ENCODE measurements around the gene ADNP2.

ADNP2 gene

GRCh38 chr18:80127635-80128034 is 18.6 kb downstream of the ADNP2 start:
- ATAC-seq, result no peak
- TF ChIP-seq ARNTL (CRISPR knock-in tag; IDR thresholded peaks at IDR 0.05; ENCODE audit: borderline replicate concordance, low read depth) (no peak), PATZ1 (CRISPR knock-in tag; IDR thresholded peaks at IDR 0.05; ENCODE audit: borderline replicate concordance) (no peak), ZNF70 (CRISPR knock-in tag; IDR thresholded peaks at IDR 0.05) (no peak), CSDC2 (CRISPR knock-in tag; IDR thresholded peaks at IDR 0.05) (no peak), PPARA (CRISPR knock-in tag; IDR thresholded peaks at IDR 0.05; ENCODE audit: borderline replicate concordance) (no peak), GLIS3 (CRISPR knock-in tag; IDR thresholded peaks at IDR 0.05) (no peak), CSRNP3 (CRISPR knock-in tag; IDR thresholded peaks at IDR 0.05) (no peak), TOX (CRISPR knock-in tag; IDR thresholded peaks at IDR 0.05; ENCODE audit: borderline replicate concordance) (no peak), ZNF565 (CRISPR knock-in tag; conservative IDR thresholded peaks at IDR 0.05; ENCODE audit: low read depth) (no peak), ZC3H10 (CRISPR knock-in tag; IDR thresholded peaks at IDR 0.05) (no peak)

- no peak for TF ChIP-seq ZFP30 (CRISPR knock-in tag; IDR thresholded peaks at IDR 0.05)
- TF ChIP-seq ZNF70 (CRISPR knock-in tag; IDR thresholded peaks at IDR 0.05), result no peak
- TF ChIP-seq ZNF8 (CRISPR knock-in tag; IDR thresholded peaks at IDR 0.05), result no peak
- no peak for TF ChIP-seq SNAI2 (CRISPR knock-in tag; IDR thresholded peaks at IDR 0.05)
- TF ChIP-seq CSDC2 (CRISPR knock-in tag; IDR thresholded peaks at IDR 0.05), result no peak
- TF ChIP-seq ISL1 (CRISPR knock-in tag; IDR thresholded peaks at IDR 0.05), result no peak
- no peak for TF ChIP-seq TCF4 (CRISPR knock-in tag; IDR thresholded peaks at IDR 0.05; ENCODE audit: borderline replicate concordance)
- no peak for TF ChIP-seq OSR1 (CRISPR knock-in tag; IDR thresholded peaks at IDR 0.05)
- no peak for ATAC-seq
Measured at GRCh38 chr18:80129672-80130367, 20.8 kb downstream of the ADNP2 start.

GRCh38 chr18:80130555-80130954 is 21.5 kb downstream of the ADNP2 start:
- ATAC-seq, result no peak
- TF ChIP-seq ZC3H10 (CRISPR knock-in tag; IDR thresholded peaks at IDR 0.05) (no peak), CSRNP3 (CRISPR knock-in tag; IDR thresholded peaks at IDR 0.05) (no peak), SNAI2 (CRISPR knock-in tag; IDR thresholded peaks at IDR 0.05) (no peak), ESRRG (CRISPR knock-in tag; IDR thresholded peaks at IDR 0.05) (no peak), ZNF70 (CRISPR knock-in tag; IDR thresholded peaks at IDR 0.05) (no peak), POU6F1 (CRISPR knock-in tag; IDR thresholded peaks at IDR 0.05; ENCODE audit: borderline replicate concordance, low read depth) (no peak), BACH2 (CRISPR knock-in tag; IDR thresholded peaks at IDR 0.05; ENCODE audit: borderline replicate concordance) (no peak), GLIS3 (CRISPR knock-in tag; IDR thresholded peaks at IDR 0.05) (no peak), CREB5 (CRISPR knock-in tag; IDR thresholded peaks at IDR 0.05; ENCODE audit: low read depth) (no peak), PATZ1 (CRISPR knock-in tag; IDR thresholded peaks at IDR 0.05; ENCODE audit: borderline replicate concordance) (no peak), ZNF8 (CRISPR knock-in tag; IDR thresholded peaks at IDR 0.05) (no peak), RARB (CRISPR knock-in tag; IDR thresholded peaks at IDR 0.05) (no peak), TSHZ2 (CRISPR knock-in tag; IDR thresholded peaks at IDR 0.05) (no peak), ZFP30 (CRISPR knock-in tag; IDR thresholded peaks at IDR 0.05) (no peak), TOX (CRISPR knock-in tag; IDR thresholded peaks at IDR 0.05; ENCODE audit: borderline replicate concordance) (no peak), ZFP3 (CRISPR knock-in tag; IDR thresholded peaks at IDR 0.05) (no peak), ARNTL (CRISPR knock-in tag; IDR thresholded peaks at IDR 0.05; ENCODE audit: borderline replicate concordance, low read depth) (no peak), CSDC2 (CRISPR knock-in tag; IDR thresholded peaks at IDR 0.05) (no peak)
